ENCODE results near the gene IRS2. TPM values are rescaled to one million over a fixed set of nuclear protein-coding genes. Genes with fewer than 3 reads are reported as not detected.
A peak's percentile ranks its signal among the peaks of the same experiment; 100 is the strongest.

Gene IRS2
- total and polyA plus RNA-seq, 2 of the 8 experiments (the other 6 are each of a cell fraction or from before 2014, with no cell fraction given): 2.6 to 17.0 TPM

GRCh38 chr13:109788372-109789111 lies 2.2 kb upstream of the IRS2 start:
- peaks cover 0 to 1% of the 10 kb centered on the region in 2 experiments; a peak in 1 of 4 replicates for H3K79me2 ChIP-seq (ENCODE audit: control insufficient read depth in 1 of 2, insufficient read depth in 2 of 2, low read length in 2 of 2)
- H3K79me1 ChIP-seq (ENCODE audit: low read depth, low read length): no peaks in the 10 kb centered on the region; the same call in 1 of the 2 replicates
- no peak overlapping the region for H3K56ac ChIP-seq (replicated peaks; ENCODE audit: insufficient read length, low read depth, low read length)
- H3K18ac ChIP-seq (ENCODE audit: extremely low read depth, low read length): no peak overlapping the region
- no peak overlapping the region for H2BK15ac ChIP-seq (ENCODE audit: low read length)
- DNase-seq (ENCODE audit: low read depth in 1 of 2, low spot score in 2 of 2): no peak
- H2BK120ac ChIP-seq (replicated peaks; ENCODE audit: low read depth, low read length): no peak overlapping the region
- no peak overlapping the region for H3K9ac ChIP-seq (replicated peaks in 1 of 4; ENCODE audit: extremely low read depth in 1 of 4, low read depth in 3 of 4, low read length in 3 of 4)
- no peaks in the 10 kb centered on the region for H3K9me3 ChIP-seq (ENCODE audit: insufficient read depth in 2 of 2, low read depth in 1 of 2, low read length in 1 of 2)
- H4K20me1 ChIP-seq (replicated peaks in 1 of 2; ENCODE audit: control insufficient read depth in 1 of 2, insufficient read depth in 2 of 2, low read length in 2 of 2): peaks cover 7 to 9% of the 10 kb centered on the region in 2 experiments
- ChIA-PET POLR2A (ENCODE audit: partially characterized antibody) (no interaction called here), CTCF (ENCODE audit: partially characterized antibody) (interaction anchor here (2.8 kb wide), 1 partner anchor 178 kb away, joined by 8 read pairs; no protein-coding TSS in a partner anchor)
- no peak overlapping the region for H2BK5ac ChIP-seq (ENCODE audit: low read depth, low read length)
- H3K27me3 ChIP-seq (replicated peaks in 1 of 4; ENCODE audit: control insufficient read depth in 3 of 4, extremely low read depth in 1 of 4, insufficient read depth in 3 of 4, low read length in 3 of 4): no peaks in the 10 kb centered on the region; a peak in 2 of 7 replicates
- TF ChIP-seq EGR1 (IDR thresholded peaks at IDR 0.05; ENCODE audit: borderline replicate concordance, low read depth, low read length): no peak
- no peak for TF ChIP-seq SUZ12 (IDR thresholded peaks at IDR 0.05; ENCODE audit: low read length)
- TF ChIP-seq ZNF274 (IDR thresholded peaks at IDR 0.05; ENCODE audit: borderline replicate concordance, extremely low read depth, low read length): no peak
- no peak for TF ChIP-seq HDAC2 (IDR thresholded peaks at IDR 0.05; ENCODE audit: borderline replicate concordance in 1 of 2, low read depth in 2 of 2, low read length in 2 of 2)
- TF ChIP-seq ATF3 (IDR thresholded peaks at IDR 0.05; ENCODE audit: insufficient read depth, low read depth, low read length): no peak
- no peak for TF ChIP-seq GABPA (IDR thresholded peaks at IDR 0.05; ENCODE audit: borderline replicate concordance, insufficient read depth, low read length)
- TF ChIP-seq YY1 (IDR thresholded peaks at IDR 0.05; ENCODE audit: low read depth, low read length): no peak
- no peak for TF ChIP-seq KDM1A (IDR thresholded peaks at IDR 0.05; ENCODE audit: borderline replicate concordance, low read length)
- TF ChIP-seq TAF7 (optimal IDR thresholded peaks at IDR 0.05; ENCODE audit: borderline replicate concordance, low read depth, low read length): no peak
- no peak for TF ChIP-seq CTBP2 (IDR thresholded peaks at IDR 0.05; ENCODE audit: borderline replicate concordance, insufficient read depth, insufficient read length, low read length)
- no peak overlapping the region for H3K27ac ChIP-seq (ENCODE audit: low read depth, low read length)
- WGBS, 2 experiments (ENCODE audit: extremely low coverage in 1 of 2, insufficient coverage in 1 of 2, insufficient read length in 1 of 2, insufficient replicate concordance in 2 of 2, low coverage in 1 of 2, low lambda C conversion rate in 2 of 2, missing lambda C conversion rate in 1 of 2): 89% methylated on average over 7 of the region's 7 CpGs; no CpG with 5 or more reads in 1 of the 2 experiments
- peaks cover 1 to 14% (median 5%) of the 10 kb centered on the region in 4 experiments; a peak in 6 of 7 replicates for H3K4me1 ChIP-seq (replicated peaks in 1 of 4; ENCODE audit: control insufficient read depth in 3 of 4, insufficient read depth in 4 of 4, low read length in 3 of 4)
- FAIRE-seq: no peak
- no peak overlapping the region for H4K8ac ChIP-seq (ENCODE audit: extremely low read depth, insufficient read depth, low read length)
- H3K4me2 ChIP-seq (ENCODE audit: insufficient read depth in 1 of 2, low read depth in 2 of 2, low read length in 2 of 2): peak overlapping the region; percentile 68 to 81; a peak in 3 of 4 replicates
- no peak overlapping the region for H2AK5ac ChIP-seq (ENCODE audit: low read depth, low read length)
- H4K91ac ChIP-seq (replicated peaks; ENCODE audit: insufficient read length, low read length): no peak overlapping the region
- H3K4ac ChIP-seq (replicated peaks; ENCODE audit: insufficient read length, low read depth, low read length): no peak overlapping the region
- H3K23me2 ChIP-seq (ENCODE audit: low read depth, low read length): peaks cover 16% of the 10 kb centered on the region
- H4K5ac ChIP-seq (ENCODE audit: insufficient read length, low read depth, low read length): no peak overlapping the region
- H2AFZ ChIP-seq (ENCODE audit: low read length): no peak overlapping the region
- no peak overlapping the region for H2BK12ac ChIP-seq (ENCODE audit: low read depth, low read length)
- no peak overlapping the region for H2BK20ac ChIP-seq (ENCODE audit: low read length)
- no peak overlapping the region for H3K23ac ChIP-seq (ENCODE audit: insufficient read length)
- peak overlapping the region in 1 of 4 experiments; percentile 88; a peak in 1 of 8 replicates for H3K4me3 ChIP-seq (ENCODE audit: extremely low read depth in 1 of 4, insufficient read depth in 2 of 4, low read depth in 3 of 4, low read length in 4 of 4)
- peaks cover 0 to 1% (median 0%) of the 10 kb centered on the region in 4 experiments; a peak in 1 of 8 replicates for H3K36me3 ChIP-seq (ENCODE audit: control insufficient read depth in 2 of 4, insufficient read depth in 4 of 4, low read length in 3 of 4)
- H3K14ac ChIP-seq (ENCODE audit: insufficient read length): no peak overlapping the region

Measured in H1 (cell line).